Vagina (tissue), 2 donors: ENCODE results near the gene CWH43. TPM values are rescaled to one million over a fixed set of nuclear protein-coding genes. Genes with fewer than 3 reads are reported as not detected.
"Not testable (repeated sequence)": the region's sequence is repeated elsewhere in the genome, so short reads cannot be mapped to it uniquely, and the experiment has no call there.

Experiments
- DNase-seq, 2 donors: peaks; one replicate each; pipeline ENCODE4 v3.0.0-alpha.2; 2017; ENCODE audit errors: extremely low spot score in 2 of 2
- H3K27ac ChIP-seq: fragments of 200-600 bp; sonication (generic); one replicate; pipeline ENCODE4 v1.5.1; 2019
- H3K27me3 ChIP-seq: fragments of 200-600 bp; sonication (generic); one replicate; pipeline ENCODE4 v1.5.1; 2019
- H3K36me3 ChIP-seq, 2 donors: fragments of 200-600 bp; sonication (generic); one replicate each; pipeline ENCODE4 v1.5.1; 2017 to 2019
- H3K4me1 ChIP-seq: fragments of 200-600 bp; sonication (generic); one replicate; pipeline ENCODE4 v1.5.1; 2019
- H3K4me3 ChIP-seq, 2 donors: fragments of 200-600 bp; sonication (generic); 1 replicate in 1 of 2; 2 replicates in 1 of 2; pipeline ENCODE4 v1.5.1; 2016 to 2019
- H3K9me3 ChIP-seq: fragments of 200-600 bp; sonication (generic); one replicate; pipeline ENCODE4 v1.5.1; 2019
- CTCF ChIP-seq, 3 experiments: fragments of 450-650 bp in 2 of 3; fragments of 200-600 bp in 1 of 3; sonication (generic) in 1 of 3; IDR thresholded peaks; one replicate each; pipeline ENCODE4 v1.5.1; 2017 to 2019; ENCODE audit warnings: antibody characterized with exemption in 3 of 3, mild to moderate bottlenecking in 2 of 3, moderate library complexity in 2 of 3
- POLR2A ChIP-seq, 2 donors: fragments of 450-650 bp; IDR thresholded peaks; one replicate each; pipeline ENCODE4 v1.6.1; 2017; ENCODE audit warnings: antibody characterized with exemption in 2 of 2, mild to moderate bottlenecking in 2 of 2, moderate library complexity in 2 of 2
- POLR2AphosphoS5 ChIP-seq, 2 donors: sonication (generic); formaldehyde crosslinking; IDR thresholded peaks; one replicate each; pipeline ENCODE4 v1.9.0; 2017; ENCODE audit warnings: antibody characterized with exemption in 2 of 2, mild to moderate bottlenecking in 2 of 2, low read depth in 1 of 2; ENCODE audit not compliant: insufficient read depth in 1 of 2
- intact Hi-C: fragments of 100-400 bp; cut with DNase I; formaldehyde crosslinking; loops from one replicate; pipeline ENCODE4 v1.15.1; 2023
- total RNA-seq: library from RNA; depleted of rRNA; stranded (reverse); fragments of >200 nt; gene quantifications from one replicate; pipeline ENCODE4 v1.2.3, GENCODE V29; 2016

The CWH43 gene
- total RNA-seq, 1 donor from 2014 or later, result 11.3 TPM

GRCh38 chr4:48949518-48950219 lies 36.4 kb upstream of the CWH43 start:
- H3K27ac ChIP-seq, result no peak overlapping the region
- H3K27me3 ChIP-seq, result no peaks in the 10 kb centered on the region
- intact Hi-C loops, result no loop called here
- TF ChIP-seq POLR2A (IDR thresholded peaks at IDR 0.05), result no peak
- no peak for TF ChIP-seq POLR2AphosphoS5 (IDR thresholded peaks at IDR 0.05; ENCODE audit: insufficient read depth in 1 of 2, low read depth in 1 of 2)
- TF ChIP-seq CTCF (IDR thresholded peaks at IDR 0.05), result no peak
- no peaks in the 10 kb centered on the region for H3K9me3 ChIP-seq
- H3K4me1 ChIP-seq, result peaks cover 10% of the 10 kb centered on the region
- DNase-seq, result no peak
- H3K4me3 ChIP-seq, result no peak overlapping the region
- no peaks in the 10 kb centered on the region for H3K36me3 ChIP-seq

- Histone ChIP-seq H3K27me3 (no peaks in the 10 kb centered on the region), H3K4me3 (no peak overlapping the region), H3K4me1 (peaks cover 8% of the 10 kb centered on the region), H3K36me3 (no peaks in the 10 kb centered on the region), H3K9me3 (no peaks in the 10 kb centered on the region), H3K27ac (no peak overlapping the region)
- no peak for DNase-seq
- intact Hi-C loops, result no loop called here
- no peak for TF ChIP-seq POLR2AphosphoS5 (IDR thresholded peaks at IDR 0.05; ENCODE audit: insufficient read depth in 1 of 2, low read depth in 1 of 2)
- TF ChIP-seq CTCF (IDR thresholded peaks at IDR 0.05), result no peak
- no peak for TF ChIP-seq POLR2A (IDR thresholded peaks at IDR 0.05)
These were observed 31.8 kb upstream of the CWH43 start for GRCh38 chr4:48954314-48954713.

- H3K4me1 ChIP-seq, H3K36me3 ChIP-seq, intact Hi-C loops, H3K9me3 ChIP-seq, DNase-seq, H3K4me3 ChIP-seq, H3K27me3 ChIP-seq, H3K27ac ChIP-seq: not testable (repeated sequence)
These were observed 28.7 kb upstream of the CWH43 start for GRCh38 chr4:48957366-48957765.

GRCh38 chr4:48958582-48958981 lies 27.5 kb upstream of the CWH43 start:
- H3K27ac ChIP-seq, result no peak overlapping the region
- no peaks in the 10 kb centered on the region for H3K27me3 ChIP-seq
- H3K4me3 ChIP-seq, result no peak overlapping the region
- H3K9me3 ChIP-seq, result no peaks in the 10 kb centered on the region
- intact Hi-C loops, result no loop called here
- H3K4me1 ChIP-seq, result peaks cover 6% of the 10 kb centered on the region
- no peak for TF ChIP-seq POLR2AphosphoS5 (IDR thresholded peaks at IDR 0.05; ENCODE audit: insufficient read depth in 1 of 2, low read depth in 1 of 2)
- TF ChIP-seq CTCF (IDR thresholded peaks at IDR 0.05), result no peak
- no peak for TF ChIP-seq POLR2A (IDR thresholded peaks at IDR 0.05)
- H3K36me3 ChIP-seq, result no peaks in the 10 kb centered on the region
- no peak for DNase-seq

GRCh38 chr4:48960988-48961635 lies 25.0 kb upstream of the CWH43 start:
- no peak for DNase-seq
- no peaks in the 10 kb centered on the region for H3K36me3 ChIP-seq
- no peaks in the 10 kb centered on the region for H3K4me1 ChIP-seq
- intact Hi-C loops, result loop anchor here (5.0 kb wide), 1 partner anchor 384 kb away; no protein-coding TSS in a partner anchor
- no peak overlapping the region for H3K27ac ChIP-seq
- H3K4me3 ChIP-seq, result no peak overlapping the region
- TF ChIP-seq POLR2AphosphoS5 (IDR thresholded peaks at IDR 0.05; ENCODE audit: insufficient read depth in 1 of 2, low read depth in 1 of 2) (no peak), POLR2A (IDR thresholded peaks at IDR 0.05) (no peak), CTCF (IDR thresholded peaks at IDR 0.05) (no peak)
- no peaks in the 10 kb centered on the region for H3K9me3 ChIP-seq
- no peaks in the 10 kb centered on the region for H3K27me3 ChIP-seq
